Ecto neural progenitor cell (in vitro differentiated cells): ENCODE results near the gene EGLN1.

ENCODE experiments used
- DNase-seq: peaks from one replicate; pipeline ENCODE4 v3.0.0-alpha.2; 2018; ENCODE audit warnings: low spot score

The EGLN1 gene

GRCh38 chr1:231420959-231421545 lies 1.0 kb downstream of the EGLN1 start:
- DNase-seq = peak; percentile 73

DNA sequence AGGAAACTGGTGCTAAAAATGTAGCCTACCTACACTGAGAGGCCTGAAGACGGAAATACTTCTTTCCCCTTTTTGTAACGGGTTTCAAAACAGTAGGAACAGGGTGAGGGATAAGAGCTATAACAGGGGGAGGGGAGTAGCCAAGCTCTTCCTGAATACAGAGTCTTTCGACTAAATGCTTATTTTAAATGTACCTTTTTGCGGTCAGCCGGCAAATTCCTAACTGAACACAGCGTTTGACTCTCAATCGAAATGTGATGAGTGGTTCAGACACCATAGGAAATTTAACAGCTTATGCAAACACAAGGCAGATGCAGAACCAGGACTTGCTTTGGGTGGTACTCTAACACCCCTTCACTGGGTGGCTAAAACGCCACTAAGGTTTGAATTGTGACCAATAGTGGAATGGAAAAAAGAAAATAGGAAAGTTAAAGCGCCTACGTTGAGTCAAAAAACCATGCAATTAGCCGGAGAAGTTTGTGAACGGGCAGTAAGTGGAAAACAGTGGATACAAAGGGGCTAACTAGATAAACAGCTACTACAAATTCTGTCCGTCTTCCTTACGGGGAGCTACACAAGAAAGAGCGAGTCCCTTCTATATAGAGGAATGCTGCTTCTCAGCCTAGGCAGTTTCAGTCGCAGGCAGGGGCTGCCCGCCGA lies 1.7 kb downstream of the EGLN1 start:
- DNase-seq = no peak

GRCh38 chr1:231419738-231420298 lies 2.3 kb downstream of the EGLN1 start:
- DNase-seq = no peak

- DNase-seq = no peak
These were observed 2.9 kb downstream of the EGLN1 start for GRCh38 chr1:231419147-231419546.

- no peak for DNase-seq
These were observed 3.4 kb downstream of the EGLN1 start for GRCh38 chr1:231418741-231419107.

DNA sequence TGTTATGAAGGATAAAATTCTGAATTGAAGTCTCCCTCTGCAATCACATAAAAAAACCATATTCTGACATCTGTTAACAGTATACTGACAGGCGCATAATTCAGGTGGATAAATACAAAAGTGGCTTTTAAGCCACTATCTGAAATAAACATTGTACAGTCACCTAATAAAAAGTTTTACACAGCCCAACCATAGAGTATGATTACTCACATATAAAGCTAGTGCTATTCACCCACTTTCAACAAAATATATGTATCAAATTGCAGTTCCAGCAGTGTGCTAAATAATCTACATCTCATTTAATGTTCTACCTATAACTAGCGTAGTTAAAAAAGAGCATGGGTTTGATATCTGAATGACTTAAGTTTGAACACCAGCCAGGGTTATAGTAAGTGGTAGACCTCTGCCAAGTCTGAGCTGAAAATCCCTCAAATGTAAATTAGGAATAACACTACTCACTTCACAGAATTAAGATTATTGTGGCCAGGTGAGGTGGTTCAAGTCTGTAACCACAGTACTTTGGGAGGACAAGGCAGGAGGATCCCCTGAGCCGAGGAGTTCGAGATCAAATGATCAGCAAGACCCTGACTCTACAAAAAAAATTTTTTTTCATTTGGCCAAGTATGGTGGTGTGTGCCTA lies 3.9 kb downstream of the EGLN1 start:
- DNase-seq = no peak

DNA sequence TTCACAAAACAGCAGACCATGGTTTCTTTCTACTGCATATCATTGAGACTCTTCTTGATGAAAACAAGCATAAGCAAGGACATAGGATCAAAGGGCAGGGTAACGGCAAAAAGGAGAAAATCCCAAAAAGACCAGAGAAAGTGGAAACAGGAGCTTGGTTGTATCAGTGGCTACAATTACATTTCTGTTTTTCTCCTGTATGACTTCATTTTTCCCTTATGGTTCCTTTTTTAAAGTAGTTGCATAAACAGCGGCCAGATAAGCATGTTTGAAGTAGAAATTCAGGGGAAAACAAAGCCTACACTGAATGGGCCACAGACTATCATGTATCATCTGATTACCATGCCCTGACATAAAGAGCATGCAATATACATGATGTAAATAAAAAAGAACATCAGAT lies 4.6 kb downstream of the EGLN1 start:
- no peak for DNase-seq

DNA sequence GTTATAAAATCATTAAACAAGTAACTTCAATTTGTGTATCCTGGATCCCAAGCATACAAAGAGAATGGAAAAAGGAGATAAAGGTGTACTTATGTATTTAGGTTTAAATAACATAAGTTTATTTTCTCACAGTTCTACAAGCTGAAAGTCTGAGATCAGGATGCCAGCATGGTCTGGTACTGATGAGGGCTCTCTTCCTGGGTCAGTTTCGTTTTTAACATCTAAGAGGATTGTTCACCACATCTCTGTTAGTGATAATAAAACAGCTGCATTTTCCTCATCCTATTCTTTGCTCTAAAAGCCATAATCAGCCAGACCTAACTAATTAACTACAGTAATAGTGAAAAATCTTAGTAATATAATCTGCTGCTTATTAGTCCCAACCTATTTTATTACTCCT lies 5.2 kb downstream of the EGLN1 start:
- DNase-seq = no peak

- no peak for DNase-seq
These were observed 7.0 kb downstream of the EGLN1 start for GRCh38 chr1:231415018-231415583.

- no peak for DNase-seq
These were observed 7.6 kb downstream of the EGLN1 start for GRCh38 chr1:231414260-231415016.

DNA sequence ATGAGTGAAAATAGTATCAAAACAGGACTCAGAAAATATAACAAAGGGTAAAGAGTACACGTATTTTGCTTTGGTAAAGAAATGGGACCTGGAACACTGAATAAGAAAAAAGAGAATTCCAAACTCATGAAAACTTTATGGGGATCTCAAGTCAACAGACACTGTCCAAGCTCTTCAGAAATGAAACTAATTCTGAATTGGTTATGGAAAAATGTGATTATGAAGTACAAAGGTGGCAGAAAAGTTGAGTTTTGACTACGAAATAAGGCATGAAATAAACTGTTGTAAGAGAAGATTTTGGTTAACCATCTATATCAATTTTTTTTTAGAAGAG lies 8.4 kb downstream of the EGLN1 start:
- DNase-seq = no peak

DNA sequence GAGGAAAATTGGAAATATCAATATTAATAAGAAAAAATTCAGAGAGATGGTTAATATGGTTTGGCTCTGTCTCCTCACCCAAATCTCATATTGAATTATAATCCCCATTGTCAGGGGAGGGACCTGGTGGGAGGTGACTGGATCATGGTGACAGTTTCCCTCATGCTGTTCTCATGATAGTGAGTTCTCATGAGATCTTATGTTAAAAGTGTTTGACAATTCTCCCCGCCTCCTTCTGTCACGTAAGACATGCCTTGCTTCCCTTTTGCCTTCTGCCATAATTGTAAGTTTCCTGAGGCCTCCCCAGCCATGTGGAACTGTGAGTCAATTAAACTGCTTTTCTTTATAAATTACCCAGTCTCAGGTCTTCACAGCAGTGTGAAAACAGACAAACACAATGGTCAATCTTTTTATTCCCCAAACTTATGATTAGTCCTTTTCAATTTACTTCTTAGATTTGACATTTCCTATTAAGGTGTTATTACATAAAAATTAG lies 11.0 kb downstream of the EGLN1 start:
- DNase-seq = no peak

DNA sequence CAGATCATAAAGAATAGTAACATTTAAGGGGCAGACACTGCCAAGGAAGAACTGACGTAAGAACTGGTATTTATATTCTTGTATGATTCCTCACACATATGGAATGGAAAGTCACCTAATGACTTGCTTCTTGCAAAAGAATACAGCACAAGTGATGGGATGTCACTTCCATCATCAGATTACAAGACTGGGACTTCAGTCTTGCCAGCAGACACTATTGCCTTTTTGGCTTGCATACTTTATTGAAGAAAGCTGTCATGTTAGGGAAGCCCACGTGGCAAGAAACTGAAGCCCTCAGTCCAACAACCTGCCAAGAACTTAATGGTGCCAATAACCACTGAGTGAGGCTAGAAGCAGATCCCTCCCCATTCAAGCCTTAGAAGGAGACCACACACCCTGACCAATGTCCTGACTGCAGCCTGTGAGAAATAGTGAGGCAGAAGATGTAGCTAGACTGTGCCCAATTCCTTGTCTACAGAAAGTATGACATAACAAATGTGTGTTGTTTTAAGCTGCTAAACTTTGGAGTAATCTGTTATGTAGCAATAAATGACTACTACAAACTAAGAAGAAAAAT lies 12.0 kb downstream of the EGLN1 start:
- DNase-seq = no peak

DNA sequence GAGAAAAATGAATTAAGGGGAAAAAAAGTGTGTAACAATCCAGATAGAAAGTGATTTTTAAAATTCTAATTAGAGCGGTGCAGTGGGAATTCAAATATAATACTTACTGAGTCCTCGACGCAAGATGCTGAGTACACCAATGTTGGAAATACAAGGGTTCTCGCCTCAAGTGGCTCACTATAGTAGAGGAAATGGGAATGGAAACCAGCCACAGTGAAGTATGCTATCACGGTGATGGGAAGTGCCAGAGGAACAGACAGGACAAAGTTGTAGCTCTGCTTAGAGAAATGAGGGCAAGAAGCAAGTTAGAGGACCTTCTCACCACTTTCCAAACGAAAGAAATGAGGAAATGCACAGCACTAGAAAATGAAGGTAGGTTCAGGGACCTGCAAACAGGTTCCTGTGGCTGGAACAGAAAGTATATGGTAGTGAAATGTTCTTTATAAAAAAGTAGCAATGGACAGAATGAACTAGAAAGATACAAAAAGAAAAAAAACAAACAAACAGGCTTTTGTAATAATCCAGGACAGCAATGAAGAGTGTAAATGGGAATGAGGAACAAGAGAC lies 13.5 kb downstream of the EGLN1 start:
- DNase-seq = no peak

- no peak for DNase-seq
These were observed 14.3 kb downstream of the EGLN1 start for GRCh38 chr1:231407547-231408396.

GRCh38 chr1:231407049-231407448 lies 15.0 kb downstream of the EGLN1 start:
- no peak for DNase-seq

DNA sequence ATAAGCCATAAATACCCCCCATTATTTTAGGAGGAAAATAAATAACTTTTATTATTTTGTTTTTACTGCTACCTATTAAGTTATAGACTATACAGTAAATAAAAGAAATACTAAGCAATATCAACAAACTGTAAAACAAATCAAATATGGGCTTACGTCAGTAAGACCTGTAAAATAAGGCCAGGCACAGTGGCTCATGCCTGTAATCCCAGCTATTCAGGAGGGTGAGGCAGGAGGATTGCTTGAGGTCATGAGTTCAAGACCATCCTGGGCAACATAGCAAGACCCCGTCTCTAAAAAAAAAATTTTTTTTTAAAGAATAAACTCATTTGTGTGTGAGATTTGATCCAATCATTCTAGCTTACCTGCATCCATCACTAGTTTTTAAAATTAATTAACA lies 17.8 kb downstream of the EGLN1 start:
- DNase-seq = no peak

GRCh38 chr1:231401478-231401877 lies 20.6 kb downstream of the EGLN1 start:
- DNase-seq = no peak

DNA sequence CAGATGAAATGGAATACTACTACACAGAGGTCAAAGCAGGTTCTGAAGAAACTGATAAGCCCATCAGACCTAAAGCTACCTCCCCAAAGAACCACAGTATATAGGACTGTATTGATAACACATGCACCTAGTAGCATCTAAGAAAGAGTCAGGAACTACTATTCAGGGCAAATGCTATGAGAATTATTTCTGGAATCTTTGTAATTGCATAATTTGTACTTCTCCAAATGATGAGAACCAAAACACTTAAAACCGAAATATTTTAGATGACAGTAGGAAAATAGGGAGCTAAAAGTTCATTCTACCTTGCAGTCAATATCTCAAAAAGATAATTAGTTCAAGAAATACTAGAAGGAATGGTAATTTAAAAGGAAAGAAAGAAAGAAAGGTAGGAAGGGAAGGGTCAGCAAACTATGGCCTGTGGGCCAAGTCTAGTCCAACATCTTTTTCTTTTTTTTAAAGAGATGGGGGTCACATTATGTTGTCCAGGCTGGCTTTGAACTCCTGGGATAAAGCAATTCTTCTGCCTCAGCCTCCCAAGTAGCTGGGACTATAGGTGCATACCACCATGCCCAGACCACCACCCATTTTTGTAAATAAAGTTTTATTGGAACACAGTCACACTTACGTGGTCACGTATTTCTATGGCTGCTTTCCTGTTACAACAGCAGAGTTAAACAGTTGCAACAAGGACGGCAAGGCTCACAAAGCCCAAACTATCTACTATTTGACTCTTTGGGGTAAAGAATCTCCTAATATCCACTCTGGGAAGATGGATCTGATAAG lies 24.0 kb downstream of the EGLN1 start:
- no peak for DNase-seq

- no peak for DNase-seq
These were observed 25.4 kb downstream of the EGLN1 start for GRCh38 chr1:231396643-231397042.
